ENCODE results near the gene TOM1L1. TPM values are rescaled to one million over a fixed set of nuclear protein-coding genes. Genes with fewer than 3 reads are reported as not detected.

TOM1L1 gene
- total and polyA plus RNA-seq, 2 of the 8 experiments (the other 6 are each of a cell fraction or from before 2014, with no cell fraction given): 47.0 to 60.8 TPM

DNA sequence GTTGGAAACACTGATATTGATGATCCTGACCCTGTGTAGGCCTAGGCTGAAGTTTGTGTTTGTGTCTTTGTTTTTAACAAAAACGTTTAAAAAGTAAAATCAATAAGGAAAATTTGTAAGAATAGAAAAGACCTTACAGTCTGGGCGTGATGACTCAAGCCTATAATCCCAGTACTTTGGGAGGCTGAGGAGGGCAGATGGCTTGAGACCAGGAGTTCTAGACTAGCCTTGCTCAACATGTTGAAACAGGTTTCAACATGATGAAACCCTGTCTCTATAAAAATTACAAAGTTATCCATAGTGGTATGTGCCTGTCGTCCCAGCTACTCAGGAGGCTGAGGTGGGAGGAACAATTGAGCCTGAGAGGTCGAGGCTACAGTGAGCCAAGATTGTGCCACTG lies 18.3 kb upstream of the TOM1L1 start:
- FAIRE-seq: no peak
- WGBS, 2 experiments (ENCODE audit: extremely low coverage in 1 of 2, insufficient coverage in 1 of 2, insufficient read length in 1 of 2, insufficient replicate concordance in 2 of 2, low coverage in 1 of 2, low lambda C conversion rate in 2 of 2, missing lambda C conversion rate in 1 of 2): 92% methylated on average over 4 of the region's 4 CpGs; no CpG with 5 or more reads in 1 of the 2 experiments

More for the DNA sequence above, 18.3 kb upstream of the TOM1L1 start:
- Histone ChIP-seq H4K8ac (ENCODE audit: extremely low read depth, insufficient read depth, low read length) (no peak overlapping the region), H2AFZ (ENCODE audit: low read length) (no peak overlapping the region), H2BK12ac (ENCODE audit: low read depth, low read length) (no peak overlapping the region), H2BK20ac (ENCODE audit: low read length) (no peak overlapping the region), H2BK5ac (ENCODE audit: low read depth, low read length) (no peak overlapping the region), H3K56ac (replicated peaks; ENCODE audit: insufficient read length, low read depth, low read length) (no peak overlapping the region), H3K23me2 (ENCODE audit: low read depth, low read length) (no peaks in the 10 kb centered on the region), H3K36me3 (ENCODE audit: control insufficient read depth in 2 of 4, insufficient read depth in 4 of 4, low read length in 3 of 4) (no peaks in the 10 kb centered on the region), H3K4me1 (replicated peaks in 1 of 4; ENCODE audit: control insufficient read depth in 3 of 4, insufficient read depth in 4 of 4, low read length in 3 of 4) (no peaks in the 10 kb centered on the region), H4K91ac (replicated peaks; ENCODE audit: insufficient read length, low read length) (no peak overlapping the region), H4K5ac (ENCODE audit: insufficient read length, low read depth, low read length) (no peak overlapping the region), H2BK15ac (ENCODE audit: low read length) (no peak overlapping the region), H3K4ac (replicated peaks; ENCODE audit: insufficient read length, low read depth, low read length) (no peak overlapping the region), H3K9ac (replicated peaks in 1 of 4; ENCODE audit: extremely low read depth in 1 of 4, low read depth in 3 of 4, low read length in 3 of 4) (no peak overlapping the region), H3K23ac (ENCODE audit: insufficient read length) (no peak overlapping the region), H3K79me1 (ENCODE audit: low read depth, low read length) (no peaks in the 10 kb centered on the region), H3K27ac (ENCODE audit: low read depth, low read length) (no peak overlapping the region), H3K27me3 (replicated peaks in 1 of 4; ENCODE audit: control insufficient read depth in 3 of 4, extremely low read depth in 1 of 4, insufficient read depth in 3 of 4, low read length in 3 of 4) (no peaks in the 10 kb centered on the region), H2BK120ac (replicated peaks; ENCODE audit: low read depth, low read length) (no peak overlapping the region), H4K20me1 (replicated peaks in 1 of 2; ENCODE audit: control insufficient read depth in 1 of 2, insufficient read depth in 2 of 2, low read length in 2 of 2) (no peaks in the 10 kb centered on the region), H3K18ac (ENCODE audit: extremely low read depth, low read length) (no peak overlapping the region), H3K4me2 (ENCODE audit: insufficient read depth in 1 of 2, low read depth in 2 of 2, low read length in 2 of 2) (no peak overlapping the region), H2AK5ac (ENCODE audit: low read depth, low read length) (no peak overlapping the region), H3K79me2 (ENCODE audit: control insufficient read depth in 1 of 2, insufficient read depth in 2 of 2, low read length in 2 of 2) (no peaks in the 10 kb centered on the region), H3K14ac (ENCODE audit: insufficient read length) (no peak overlapping the region), H3K4me3 (ENCODE audit: extremely low read depth in 1 of 4, insufficient read depth in 2 of 4, low read depth in 3 of 4, low read length in 4 of 4) (no peak overlapping the region), H3K9me3 (ENCODE audit: insufficient read depth in 2 of 2, low read depth in 1 of 2, low read length in 1 of 2) (peaks cover 0 to 1% of the 10 kb centered on the region in 2 experiments; a peak in 1 of 4 replicates)
- DNase-seq (ENCODE audit: low read depth in 1 of 2, low spot score in 2 of 2): no peak
- TF ChIP-seq RXRA (IDR thresholded peaks at IDR 0.05; ENCODE audit: insufficient read depth, low read depth, low read length): no peak
- TF ChIP-seq POLR2AphosphoS5 (IDR thresholded peaks at IDR 0.05; ENCODE audit: low read depth, low read length): no peak
- TF ChIP-seq MAX (IDR thresholded peaks at IDR 0.05): no peak
- TF ChIP-seq TEAD4 (IDR thresholded peaks at IDR 0.05; ENCODE audit: low read depth, low read length): no peak
- TF ChIP-seq NRF1 (IDR thresholded peaks at IDR 0.05; ENCODE audit: low read depth, low read length): no peak
- no peak for TF ChIP-seq CTCF (IDR thresholded peaks at IDR 0.05; ENCODE audit: control extremely low read depth in 1 of 3, insufficient read depth in 1 of 3, low read depth in 1 of 3, low read length in 3 of 3)
- TF ChIP-seq EZH2 (IDR thresholded peaks at IDR 0.05; ENCODE audit: low read depth, low read length, severe bottlenecking): no peak
- TF ChIP-seq ASH2L (IDR thresholded peaks at IDR 0.05; ENCODE audit: low read length): no peak
- TF ChIP-seq HDAC2 (IDR thresholded peaks at IDR 0.05; ENCODE audit: borderline replicate concordance in 1 of 2, low read depth in 2 of 2, low read length in 2 of 2): no peak
- TF ChIP-seq TBP (IDR thresholded peaks at IDR 0.05; ENCODE audit: low read depth, low read length): no peak
- POLR2A ChIA-PET (ENCODE audit: partially characterized antibody): no interaction called here
- CTCF ChIA-PET (ENCODE audit: partially characterized antibody): interaction anchor here (1.3 kb wide), 1 partner anchor 932 kb away, joined by 3 read pairs; no protein-coding TSS in a partner anchor
